DMS153 treated with DMSO at 0.1 percent for 48 hours (cell line): Measurements from ENCODE around the gene ARHGAP24.

Source experiments
- DNase-seq: peaks from one replicate; lab custom pipeline; 2025; ENCODE audit not compliant: unreplicated experiment; lab: John Stamatoyannopoulos, UW

Gene ARHGAP24

DNA sequence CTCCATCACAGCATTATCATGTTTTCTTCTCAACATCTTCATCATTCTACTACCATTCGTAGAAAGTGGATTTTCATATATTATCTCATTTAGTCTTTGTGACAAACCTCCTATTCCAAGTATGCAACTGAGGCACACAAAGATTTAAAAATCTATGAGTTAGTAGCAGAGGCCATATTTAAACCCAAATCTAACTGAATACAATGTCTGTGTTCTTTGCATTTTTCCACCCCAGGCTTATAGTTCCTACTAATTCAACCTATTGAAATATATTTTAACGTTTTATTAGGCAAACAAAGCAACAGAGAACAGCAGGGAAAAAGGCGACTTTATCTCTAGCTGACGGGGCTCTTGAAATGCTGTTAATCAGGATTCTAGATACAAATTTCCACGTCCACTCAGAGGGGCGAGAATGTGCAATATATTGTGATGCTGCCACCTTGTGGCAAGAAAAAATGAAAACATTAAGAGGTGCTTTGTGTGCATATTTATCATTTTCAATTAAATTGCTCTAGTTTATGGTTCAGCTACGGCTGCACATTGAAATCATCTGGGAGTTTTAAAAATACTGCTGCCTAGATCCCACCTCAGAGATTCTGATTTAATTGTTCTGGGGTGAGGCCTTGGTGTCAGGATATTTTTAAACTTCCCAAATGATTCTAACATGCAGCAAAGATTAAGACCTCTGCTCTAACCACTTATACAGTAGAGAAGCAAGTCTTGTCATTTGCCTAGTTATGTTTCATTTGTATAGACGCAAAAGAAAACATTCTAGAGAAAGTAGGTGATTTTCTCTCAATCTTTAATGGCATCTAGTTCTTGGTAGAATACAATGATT is 569.0 kb downstream of the ARHGAP24 start:
- no peak for DNase-seq

DNA sequence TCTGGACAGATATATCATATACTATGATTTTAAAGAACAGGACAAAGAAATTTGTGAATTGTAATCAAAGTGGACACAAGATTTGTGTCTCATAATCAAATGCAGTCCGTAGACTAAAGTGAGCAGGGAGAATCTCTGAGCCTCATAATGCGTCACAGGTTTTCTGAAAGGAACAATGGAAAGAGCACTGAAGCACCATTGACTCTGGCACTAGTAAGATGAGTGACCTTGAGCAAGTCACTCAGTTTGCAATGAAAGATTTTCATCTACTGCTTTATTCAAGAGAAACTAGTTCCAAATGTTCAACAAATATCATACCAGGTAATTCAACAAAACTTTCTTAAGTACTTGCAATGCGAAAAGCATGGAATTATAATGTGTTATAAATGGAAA is 569.6 kb downstream of the ARHGAP24 start:
- DNase-seq, result no peak

DNA sequence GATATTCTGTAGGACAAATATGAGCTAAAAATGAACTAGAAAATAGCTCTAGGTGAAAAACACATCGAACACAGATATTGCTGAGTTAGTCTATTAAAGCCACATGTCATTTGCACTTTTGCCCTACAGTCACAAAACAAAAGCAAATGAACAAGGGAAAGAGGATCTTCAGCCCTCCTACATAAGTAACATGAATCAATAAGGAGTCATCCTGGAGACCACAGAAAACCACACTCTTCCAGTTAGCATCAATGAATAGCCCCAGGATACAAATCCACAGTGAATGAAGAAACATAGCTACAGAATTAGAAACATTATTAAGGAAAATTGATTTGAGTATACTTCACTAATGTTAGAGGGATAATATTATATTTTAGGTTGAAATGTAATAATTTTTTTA is 573.5 kb downstream of the ARHGAP24 start:
- no peak for DNase-seq

DNA sequence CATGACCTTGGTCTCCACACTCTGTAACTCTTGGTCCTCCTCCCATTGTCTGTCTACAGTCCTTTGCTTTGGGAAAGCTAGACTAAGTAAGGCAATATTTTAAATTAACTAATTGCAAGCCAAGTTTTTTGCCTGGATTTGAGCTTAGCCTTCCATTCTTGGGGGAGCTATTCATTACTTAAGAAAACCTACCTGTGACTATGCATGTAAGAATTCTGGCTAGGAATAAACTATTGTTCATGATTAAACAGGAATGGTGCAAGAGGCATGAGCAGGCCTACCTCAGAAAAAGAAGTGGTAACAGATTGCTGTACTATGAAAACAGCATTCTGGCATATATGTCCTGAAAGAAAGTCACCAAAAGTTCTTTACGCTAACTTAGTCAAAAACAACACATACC is 575.5 kb downstream of the ARHGAP24 start:
- DNase-seq, result no peak
